Measurements from ENCODE around the gene LYRM9.
"Not testable (repeated sequence)": the region's sequence is repeated elsewhere in the genome, so short reads cannot be mapped to it uniquely, and the experiment has no call there.

The LYRM9 gene

DNA sequence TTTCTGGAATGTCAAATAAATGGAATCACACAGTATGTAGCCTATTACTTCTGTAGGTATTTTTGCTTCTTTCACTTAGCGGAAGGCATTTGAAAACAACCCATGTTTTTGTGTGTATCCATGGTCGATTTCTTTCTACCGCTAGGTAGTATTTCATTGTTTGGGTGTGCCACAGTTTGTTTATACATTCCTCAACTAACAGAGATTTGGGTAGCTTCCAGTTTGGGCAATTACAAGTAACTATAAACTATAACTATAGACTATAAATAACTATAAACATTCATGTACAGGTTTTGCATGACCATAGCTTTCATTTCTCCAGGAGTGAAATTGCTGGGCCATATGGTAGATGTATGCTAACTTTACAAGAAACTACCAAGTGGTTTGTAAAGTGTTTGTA is 40.1 kb downstream of the LYRM9 start:
- Histone ChIP-seq H3K27me3 (no peaks in the 10 kb centered on the region), H3K27ac (no peak overlapping the region), H3K36me3 (no peaks in the 10 kb centered on the region), H3K4me3 (no peak overlapping the region), H3K9me3 (no peaks in the 10 kb centered on the region), H3K4me1 (no peaks in the 10 kb centered on the region)
- DNase-seq, result no peak
- TF ChIP-seq, protein P1, sequence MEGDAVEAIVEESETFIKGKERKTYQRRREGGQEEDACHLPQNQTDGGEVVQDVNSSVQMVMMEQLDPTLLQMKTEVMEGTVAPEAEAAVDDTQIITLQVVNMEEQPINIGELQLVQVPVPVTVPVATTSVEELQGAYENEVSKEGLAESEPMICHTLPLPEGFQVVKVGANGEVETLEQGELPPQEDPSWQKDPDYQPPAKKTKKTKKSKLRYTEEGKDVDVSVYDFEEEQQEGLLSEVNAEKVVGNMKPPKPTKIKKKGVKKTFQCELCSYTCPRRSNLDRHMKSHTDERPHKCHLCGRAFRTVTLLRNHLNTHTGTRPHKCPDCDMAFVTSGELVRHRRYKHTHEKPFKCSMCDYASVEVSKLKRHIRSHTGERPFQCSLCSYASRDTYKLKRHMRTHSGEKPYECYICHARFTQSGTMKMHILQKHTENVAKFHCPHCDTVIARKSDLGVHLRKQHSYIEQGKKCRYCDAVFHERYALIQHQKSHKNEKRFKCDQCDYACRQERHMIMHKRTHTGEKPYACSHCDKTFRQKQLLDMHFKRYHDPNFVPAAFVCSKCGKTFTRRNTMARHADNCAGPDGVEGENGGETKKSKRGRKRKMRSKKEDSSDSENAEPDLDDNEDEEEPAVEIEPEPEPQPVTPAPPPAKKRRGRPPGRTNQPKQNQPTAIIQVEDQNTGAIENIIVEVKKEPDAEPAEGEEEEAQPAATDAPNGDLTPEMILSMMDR (IDR thresholded peaks at IDR 0.05), result no peak
- intact Hi-C loops (cut with DNase I; ENCODE audit: low total_unique reads), result no loop called here

DNA sequence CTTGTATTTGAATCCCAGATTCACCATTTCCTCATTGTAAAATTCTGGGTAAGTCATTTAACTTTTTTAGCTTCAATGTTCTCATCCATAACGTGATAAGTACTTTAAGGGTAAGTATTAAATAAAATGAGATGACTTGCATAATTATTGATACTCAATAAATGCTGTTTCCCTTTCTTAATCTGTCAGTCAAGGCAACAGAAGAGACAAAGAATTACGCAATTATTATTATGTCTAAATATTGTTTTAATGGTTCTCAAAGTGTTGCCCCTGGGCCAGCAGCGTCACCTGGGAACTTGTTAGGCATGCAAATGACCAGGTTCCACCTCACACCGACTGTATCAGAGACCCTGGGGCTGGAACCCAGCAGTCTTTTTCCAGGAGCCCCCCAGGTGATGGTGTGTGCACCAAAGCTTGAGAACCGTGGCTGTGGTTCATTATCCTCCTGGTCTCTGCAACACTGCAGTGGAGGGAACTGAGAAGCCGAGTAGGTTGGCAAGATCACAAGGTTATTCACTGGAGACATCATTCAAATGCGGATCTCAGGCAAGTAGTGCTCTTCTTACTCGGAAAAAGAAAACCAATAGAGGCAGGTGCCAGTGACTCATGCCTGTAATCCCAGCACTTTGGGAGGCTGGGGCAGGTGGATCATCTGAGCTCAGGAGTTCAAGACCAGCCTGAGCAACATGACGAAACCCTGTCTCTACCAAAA is 43.5 kb downstream of the LYRM9 start:
- no peaks in the 10 kb centered on the region for H3K4me1 ChIP-seq
- H3K27me3 ChIP-seq, result no peaks in the 10 kb centered on the region
- no peaks in the 10 kb centered on the region for H3K9me3 ChIP-seq
- TF ChIP-seq, protein P1 (IDR thresholded peaks at IDR 0.05), result no peak
- no peak for DNase-seq
- H3K27ac ChIP-seq, result no peak overlapping the region
- intact Hi-C loops (cut with DNase I; ENCODE audit: low total_unique reads), result no loop called here
- H3K4me3 ChIP-seq, result no peak overlapping the region
- H3K36me3 ChIP-seq, result no peaks in the 10 kb centered on the region

DNA sequence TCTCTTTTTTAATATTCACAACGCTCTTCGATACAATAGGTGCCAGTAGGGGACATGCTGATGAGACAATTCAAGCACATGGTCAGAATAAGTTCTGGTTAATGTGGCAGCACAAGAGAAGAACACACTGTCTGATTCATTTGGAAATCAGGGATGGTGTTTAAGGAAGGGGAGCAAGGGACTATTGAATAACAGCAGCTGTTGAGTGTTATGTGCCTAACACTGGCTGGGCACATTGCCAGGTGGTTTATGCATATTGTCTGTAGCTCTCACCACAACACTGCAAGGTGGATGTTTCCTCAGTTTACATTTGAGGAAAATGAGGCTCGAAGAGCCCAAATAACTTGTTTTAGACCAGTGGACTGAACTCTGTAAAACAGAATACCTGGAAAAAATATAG is 44.2 kb downstream of the LYRM9 start:
- TF ChIP-seq, protein P1 (IDR thresholded peaks at IDR 0.05), result no peak
- no peaks in the 10 kb centered on the region for H3K9me3 ChIP-seq
- no peaks in the 10 kb centered on the region for H3K27me3 ChIP-seq
- no peaks in the 10 kb centered on the region for H3K4me1 ChIP-seq
- intact Hi-C loops (cut with DNase I; ENCODE audit: low total_unique reads), result no loop called here
- no peak overlapping the region for H3K27ac ChIP-seq
- DNase-seq, result no peak
- no peaks in the 10 kb centered on the region for H3K36me3 ChIP-seq
- no peak overlapping the region for H3K4me3 ChIP-seq

DNA sequence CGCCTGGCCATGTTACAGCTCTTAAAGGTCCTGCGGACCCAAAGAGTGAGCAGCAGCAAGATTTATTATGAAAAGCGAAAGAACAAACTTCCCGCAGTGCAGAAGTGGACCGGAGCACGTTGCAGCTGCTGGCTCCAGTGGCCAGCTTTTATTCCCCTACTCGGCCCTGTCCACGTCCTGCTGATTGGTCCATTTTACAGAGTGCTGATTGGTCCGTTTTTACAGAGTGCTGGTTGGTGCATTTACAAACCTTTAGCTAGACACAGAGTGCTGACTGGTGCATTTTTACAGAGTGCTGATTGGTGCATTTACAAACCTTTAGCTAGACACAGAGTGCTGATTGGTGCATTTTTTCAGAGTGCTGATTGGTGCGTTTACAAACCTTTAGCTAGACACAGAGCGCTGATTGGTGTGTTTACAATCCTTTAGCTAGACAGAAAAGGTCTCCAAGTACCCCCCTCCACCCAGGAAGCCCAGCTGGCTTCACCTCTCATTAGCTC is 46.3 kb downstream of the LYRM9 start:
- H3K4me3 ChIP-seq, H3K27ac ChIP-seq, DNase-seq: not testable (repeated sequence)

DNA sequence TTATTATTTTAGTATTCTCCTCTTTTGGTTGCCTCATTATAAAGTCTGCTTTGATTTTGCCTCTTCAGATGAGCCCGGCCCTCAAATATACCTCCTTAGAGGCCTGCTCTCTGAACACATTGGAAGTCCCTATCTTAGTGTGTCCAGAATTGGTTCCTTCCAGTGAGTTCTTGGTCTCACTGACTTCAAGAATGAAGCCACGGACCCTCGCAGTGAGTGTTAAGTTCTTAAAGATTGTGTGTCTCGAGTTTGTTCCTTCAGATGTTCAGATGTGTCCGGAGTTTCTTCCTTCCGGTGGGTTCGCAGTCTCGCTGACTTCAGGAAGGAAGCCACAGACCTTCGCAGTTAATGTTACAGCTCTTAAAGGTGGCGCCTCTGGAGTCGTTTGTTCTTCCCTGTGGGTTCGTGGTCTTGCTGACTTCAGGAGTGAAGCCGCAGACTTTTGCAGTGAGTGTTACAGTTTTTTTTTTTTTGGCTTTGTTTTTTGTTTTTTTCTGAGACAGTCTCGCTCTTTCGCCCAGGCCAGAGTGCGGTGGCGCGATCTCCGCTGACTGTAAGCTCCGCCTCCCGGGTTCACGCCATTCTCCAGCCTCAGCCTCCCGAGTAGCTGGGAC is 47.0 kb downstream of the LYRM9 start:
- H3K27ac ChIP-seq, result no peak overlapping the region
- no peak overlapping the region for H3K4me3 ChIP-seq
- intact Hi-C loops (cut with DNase I; ENCODE audit: low total_unique reads), result no loop called here

More for the DNA sequence above, 46.3 kb downstream of the LYRM9 start:
- intact Hi-C loops (cut with DNase I; ENCODE audit: low total_unique reads); H3K27me3 ChIP-seq; H3K4me1 ChIP-seq; H3K36me3 ChIP-seq; H3K9me3 ChIP-seq: not testable (repeated sequence)

More for the DNA sequence above, 47.0 kb downstream of the LYRM9 start:
- TF ChIP-seq, protein P1 (IDR thresholded peaks at IDR 0.05), result no peak
- no peak for DNase-seq
- Histone ChIP-seq H3K36me3 (no peaks in the 10 kb centered on the region), H3K9me3 (no peaks in the 10 kb centered on the region), H3K4me1 (no peaks in the 10 kb centered on the region), H3K27me3 (no peaks in the 10 kb centered on the region)
